DLD1 (cell line): ENCODE data around the gene INHBB.

ENCODE experiments used
- in situ Hi-C: cut with HindIII; loops from 2 replicates; pipeline ENCODE4 v1.10.0; 2017; ENCODE audit warnings: low sequenced_read_pairs

Gene INHBB

DNA sequence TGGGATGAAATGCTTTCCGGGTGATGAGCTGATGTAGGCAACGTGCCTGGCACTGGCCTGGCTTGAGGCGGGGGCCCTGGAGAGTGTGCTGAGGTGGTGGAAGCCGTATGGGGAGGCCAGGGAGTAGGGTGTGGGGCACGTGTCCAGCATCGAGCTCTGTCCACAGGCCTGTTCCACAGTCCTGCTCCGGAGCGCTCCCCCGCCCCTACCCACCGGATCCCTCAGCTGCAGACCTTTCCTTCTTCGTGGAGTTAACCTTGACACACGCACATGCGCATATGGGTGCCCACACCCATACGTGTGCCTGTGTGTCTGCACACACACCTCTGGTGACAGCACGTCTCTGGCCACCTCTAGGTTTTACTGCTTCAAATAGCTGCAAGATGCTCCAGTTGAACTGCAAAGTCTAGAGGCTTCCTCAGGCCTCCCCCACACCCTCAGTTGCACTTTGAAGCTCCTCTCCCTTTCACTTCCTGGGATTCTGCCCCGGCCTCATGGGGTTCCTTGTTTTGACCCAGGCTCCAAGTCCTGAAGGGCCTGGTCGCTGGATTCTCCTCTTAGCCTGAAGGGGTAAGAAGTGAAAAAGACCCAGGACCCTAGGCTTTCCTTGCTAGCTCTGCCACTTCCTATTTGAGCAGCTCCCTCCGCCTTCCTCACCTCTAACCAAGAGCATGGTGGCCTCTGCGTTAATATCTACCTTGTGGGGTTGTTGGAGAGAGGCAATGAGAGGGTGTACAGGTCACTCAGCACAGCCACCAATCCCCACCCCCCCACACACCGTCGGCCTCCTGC lies 49.5 kb downstream of the INHBB start:
- in situ Hi-C loops, result no loop called here

DNA sequence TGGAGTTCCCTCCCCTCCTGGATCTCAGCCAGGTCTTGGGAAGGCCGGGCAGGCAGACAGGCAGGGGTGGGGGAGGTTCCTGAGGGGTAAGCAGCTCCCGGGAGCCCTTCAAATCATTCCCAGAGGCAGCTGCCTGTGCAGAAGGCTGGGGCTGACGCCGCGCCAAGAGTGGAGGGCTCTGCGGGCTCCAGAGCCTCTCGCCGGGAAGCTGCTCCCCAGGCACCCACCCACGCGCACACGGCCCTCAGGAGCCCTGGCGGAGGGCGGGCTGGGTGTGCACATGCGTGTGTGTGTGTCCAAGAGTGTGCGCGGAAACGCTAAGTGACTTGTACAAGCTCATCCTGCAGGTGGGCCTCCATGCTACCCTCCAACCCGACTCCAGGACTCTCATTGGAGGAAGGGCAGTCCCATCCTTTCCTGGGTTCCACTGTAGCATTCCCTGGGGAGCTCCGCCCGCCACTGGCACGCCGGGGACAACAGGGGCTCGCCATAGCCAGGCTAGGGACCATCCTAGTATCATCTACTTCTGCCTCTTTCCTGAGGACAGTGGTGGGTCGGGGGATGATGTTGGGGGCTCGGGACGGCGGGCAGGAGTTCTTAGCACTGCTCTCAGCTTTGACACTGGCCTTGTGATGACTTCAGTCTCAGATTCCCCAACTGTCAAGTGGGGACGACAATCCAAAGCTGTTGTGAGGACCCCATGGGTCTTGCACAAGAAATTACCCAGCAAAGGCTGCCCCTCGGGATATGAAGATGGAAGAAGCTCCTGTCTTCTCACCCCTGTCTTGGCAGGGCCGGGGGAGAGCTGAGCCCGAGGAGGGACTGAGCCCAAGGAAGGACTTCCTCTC lies 50.3 kb downstream of the INHBB start:
- in situ Hi-C loops, result no loop called here

DNA sequence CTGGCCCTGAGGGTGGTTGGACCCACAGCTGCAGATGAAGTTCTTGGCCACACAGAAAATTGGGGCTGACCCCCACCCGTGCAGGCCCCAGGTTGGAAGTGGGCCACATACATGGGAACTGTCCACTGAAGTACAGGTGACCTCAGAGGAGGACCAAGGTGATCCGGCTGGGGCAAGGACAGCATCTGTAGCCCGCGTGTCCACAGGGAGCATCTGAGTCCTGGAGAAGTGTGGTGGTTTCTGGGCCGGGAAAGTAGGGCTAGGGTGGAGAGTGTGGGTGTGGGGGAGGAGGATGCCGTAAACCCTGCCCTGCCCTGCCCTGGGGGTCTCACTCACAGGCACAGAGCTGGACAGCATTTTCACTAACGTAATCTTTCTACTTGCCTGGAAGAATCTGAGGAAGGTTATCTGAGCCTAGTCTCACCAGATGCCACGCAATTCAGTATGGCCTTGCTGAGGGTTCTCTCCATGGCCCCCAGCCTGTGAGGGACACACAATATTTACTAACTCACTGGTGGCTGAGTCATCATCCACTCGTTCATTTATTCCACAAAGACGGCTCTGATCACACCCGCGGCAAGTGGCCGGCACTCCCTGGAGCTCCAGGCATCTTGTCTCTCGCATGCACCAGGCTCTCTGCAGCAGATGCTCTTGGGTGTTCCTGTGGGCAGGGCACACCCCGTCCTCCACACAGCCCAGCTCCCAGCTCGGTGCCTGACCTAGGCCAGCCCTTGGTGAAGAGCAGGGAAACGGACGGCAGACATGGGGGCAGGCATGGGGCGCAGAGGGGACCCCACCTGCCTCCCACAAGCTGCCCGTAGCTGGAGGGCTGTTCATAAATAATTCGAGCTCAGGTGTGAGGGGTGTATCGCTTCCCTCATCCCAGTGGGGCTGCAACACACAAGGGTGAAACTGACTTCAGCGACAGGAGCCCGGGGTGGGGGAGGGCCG lies 51.2 kb downstream of the INHBB start:
- in situ Hi-C loops, result no loop called here

DNA sequence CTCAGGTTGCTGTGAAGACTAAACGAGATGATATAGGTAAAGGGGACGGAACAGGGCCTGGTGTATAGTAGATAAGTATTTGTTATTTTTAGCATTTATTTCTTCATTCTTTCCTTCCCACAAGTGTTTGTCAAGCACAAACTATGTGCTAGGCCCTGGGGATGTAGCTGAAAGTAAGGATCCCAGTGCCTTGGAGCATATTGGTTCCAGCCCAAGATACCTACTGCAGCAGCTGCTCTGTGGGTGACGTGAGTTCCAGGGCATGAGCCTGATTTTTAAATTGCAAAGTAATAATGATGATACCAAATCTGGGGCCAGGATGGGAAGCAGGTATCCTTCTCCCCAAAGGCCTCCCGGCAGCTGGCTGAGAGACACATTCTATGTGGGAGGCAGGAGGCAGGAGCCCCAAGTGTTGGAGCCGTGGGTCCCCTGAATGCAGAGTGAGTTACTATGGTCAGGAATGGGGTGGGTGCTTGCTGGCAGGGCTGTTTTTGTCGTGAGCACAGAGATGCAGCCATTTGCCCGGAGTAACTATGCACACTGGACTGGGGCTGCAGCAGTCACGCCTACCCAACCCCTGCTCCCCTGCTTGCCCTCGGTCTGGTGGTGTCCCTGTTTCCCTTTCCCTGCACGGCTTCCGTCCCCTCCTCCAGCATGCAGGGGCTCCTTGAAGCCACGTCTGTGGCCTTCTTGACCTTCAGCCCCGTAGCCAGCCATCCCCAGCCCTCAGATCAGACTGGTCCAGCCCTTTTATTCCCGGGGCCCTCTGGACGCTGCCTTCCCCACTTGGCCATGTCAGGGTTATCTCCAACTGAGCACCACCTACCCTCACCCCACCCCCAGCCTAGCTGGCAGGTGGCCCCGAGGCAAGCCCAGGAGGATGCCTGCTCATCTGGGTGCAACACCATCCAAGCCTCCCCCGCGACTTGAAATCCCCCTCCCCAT lies 52.4 kb downstream of the INHBB start:
- in situ Hi-C loops, result no loop called here

DNA sequence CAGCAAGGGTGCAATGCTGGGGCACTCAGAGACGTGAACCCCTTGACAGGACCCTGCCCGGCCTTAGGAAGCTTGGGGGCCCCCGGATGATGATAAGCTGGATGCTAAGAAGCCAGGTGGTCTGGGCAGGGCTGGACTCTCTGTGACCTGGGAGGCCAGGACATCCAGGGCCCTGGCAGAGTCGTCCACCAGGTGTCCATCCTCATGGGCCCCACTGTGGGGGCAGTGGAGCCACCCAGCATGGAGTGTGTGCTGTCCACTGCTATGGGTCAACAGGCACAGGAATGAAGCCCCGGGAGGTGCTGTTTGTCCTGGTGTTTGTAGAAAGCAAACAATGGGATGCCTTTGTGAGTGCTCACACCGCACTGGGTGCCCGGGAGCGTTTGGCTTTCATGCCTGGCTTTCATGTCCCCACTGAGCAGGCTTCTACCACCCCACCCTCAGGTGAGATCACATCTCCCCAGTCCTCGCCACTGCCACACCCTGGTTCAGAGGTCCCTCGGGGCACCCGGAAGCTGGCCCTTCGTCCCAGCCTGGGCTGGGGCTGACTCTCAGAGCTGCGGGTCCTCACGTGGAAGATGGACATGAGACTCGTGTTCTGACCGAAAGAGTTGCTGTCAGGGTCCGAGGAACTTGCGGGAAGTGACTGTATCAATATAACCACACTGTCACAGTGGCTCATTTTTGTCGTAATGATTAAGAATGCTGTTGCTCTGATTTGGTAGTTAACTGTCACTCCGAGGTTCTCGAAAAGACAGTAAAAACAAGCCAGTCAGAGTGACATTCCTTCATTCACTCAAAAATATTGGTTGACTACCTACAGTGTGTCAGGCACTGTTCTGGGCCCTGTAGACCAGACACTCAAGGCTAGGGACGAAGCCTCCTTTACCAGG lies 53.3 kb downstream of the INHBB start:
- in situ Hi-C loops, result no loop called here

DNA sequence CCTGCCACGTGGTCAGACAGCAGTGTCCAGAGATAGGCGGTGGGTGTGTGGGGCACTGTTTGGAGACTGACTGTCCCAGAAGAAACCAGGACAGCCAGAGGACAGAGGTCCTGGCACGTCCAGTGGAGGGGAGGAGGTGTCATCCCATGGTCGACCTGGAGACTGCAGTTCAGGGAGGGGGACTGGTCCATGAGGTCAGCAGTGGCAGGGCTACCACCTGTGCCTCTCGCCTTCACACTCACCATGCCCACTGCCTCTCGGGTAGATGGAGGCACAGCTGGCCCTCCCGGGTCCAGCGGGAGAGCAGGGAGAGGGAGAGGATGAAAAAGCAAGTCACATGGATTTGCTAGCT lies 53.9 kb downstream of the INHBB start:
- in situ Hi-C loops, result loop anchor here (5.0 kb wide), 2 partner anchors 38 to 62 kb away; no protein-coding TSS in a partner anchor

DNA sequence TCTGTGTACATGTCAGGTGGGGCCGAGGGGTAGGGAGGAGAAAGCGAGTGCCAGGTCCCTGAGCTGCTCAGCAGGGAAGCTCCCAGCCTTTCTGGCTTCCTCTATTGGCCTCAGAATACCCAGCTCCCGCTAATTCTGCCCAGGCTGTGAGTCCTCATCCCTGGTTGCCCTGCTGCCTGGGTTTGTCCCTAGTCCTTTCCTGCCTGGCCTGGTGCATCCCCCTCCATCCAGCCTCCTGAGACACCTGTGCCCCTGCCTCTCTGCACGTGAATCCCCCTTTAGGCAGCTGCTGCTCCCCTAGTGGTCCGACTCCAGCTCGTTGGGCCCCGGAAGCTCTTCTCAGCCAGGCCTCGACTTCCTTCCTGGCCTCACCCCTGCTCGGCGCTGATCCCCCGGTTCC lies 54.6 kb downstream of the INHBB start:
- in situ Hi-C loops, result loop anchor here (5.0 kb wide), 2 partner anchors 38 to 62 kb away; no protein-coding TSS in a partner anchor
